Keratinocyte (primary cell): ENCODE results near the gene NAA80. TPM values are rescaled to one million over a fixed set of nuclear protein-coding genes. Genes with fewer than 3 reads are reported as not detected.
A peak's percentile ranks its signal among the peaks of the same experiment; 100 is the strongest.
"Not testable (repeated sequence)": the region's sequence is repeated elsewhere in the genome, so short reads cannot be mapped to it uniquely, and the experiment has no call there.

Experiments used
- DNase-seq: peaks from one replicate; pipeline ENCODE4 v3.0.0-alpha.2; 2011; ENCODE audit warnings: low read depth, missing footprints, low spot score
- FAIRE-seq: peaks from 2 replicates; lab custom pipeline; 2011; peaks lifted over from hg19 to GRCh38; lab: Jason Lieb, UNC
- H2AFZ ChIP-seq: 2 replicates; pipeline ENCODE4 v1.6.0; 2012; ENCODE audit warnings: low read length, control low read depth, inconsistent platforms; ENCODE audit not compliant: control insufficient read depth
- H3K27ac ChIP-seq: 2 replicates; pipeline ENCODE4 v1.5.1; 2011; ENCODE audit warnings: low read length; ENCODE audit not compliant: control insufficient read depth, insufficient read depth
- H3K27me3 ChIP-seq: 3 replicates; pipeline ENCODE4 v1.6.0; 2011; ENCODE audit warnings: low read length; ENCODE audit not compliant: control insufficient read depth, insufficient read depth; ENCODE audit errors: extremely low read depth
- H3K36me3 ChIP-seq, 2 experiments: 2 replicates in 1 of 2; 3 replicates in 1 of 2; pipeline ENCODE4 v1.5.1; 2011; ENCODE audit warnings: low read length in 2 of 2, mild to moderate bottlenecking in 1 of 2; ENCODE audit not compliant: control insufficient read depth in 2 of 2, insufficient read depth in 2 of 2; ENCODE audit errors: extremely low read depth in 1 of 2
- H3K4me1 ChIP-seq: 3 replicates; pipeline ENCODE4 v1.5.1; 2011; ENCODE audit warnings: low read length; ENCODE audit not compliant: control insufficient read depth, insufficient read depth; ENCODE audit errors: extremely low read depth
- H3K4me2 ChIP-seq: 3 replicates; pipeline ENCODE4 v1.6.0; 2011; ENCODE audit warnings: low read depth, low read length; ENCODE audit not compliant: control insufficient read depth, insufficient read depth; ENCODE audit errors: extremely low read depth
- H3K4me3 ChIP-seq, 3 experiments: fragments of 200-600 bp in 1 of 3; sonication (generic) in 1 of 3; 2 replicates in 2 of 3; 3 replicates in 1 of 3; pipeline ENCODE4 v1.5.1; 2011 to 2016; ENCODE audit warnings: low read length in 3 of 3, mild to moderate bottlenecking in 3 of 3, control low read depth in 2 of 3, inconsistent platforms in 1 of 3, low read depth in 1 of 3, mixed read lengths in 1 of 3, mixed run types in 1 of 3, moderate library complexity in 1 of 3; ENCODE audit not compliant: control insufficient read depth in 2 of 3, insufficient read depth in 2 of 3; ENCODE audit errors: extremely low read depth in 1 of 3
- H3K79me2 ChIP-seq: 2 replicates; pipeline ENCODE4 v1.6.0; 2012; ENCODE audit warnings: low read length; ENCODE audit not compliant: control insufficient read depth, insufficient read depth
- H3K9ac ChIP-seq: 3 replicates; pipeline ENCODE4 v1.6.0; 2011; ENCODE audit warnings: low read length; ENCODE audit not compliant: control insufficient read depth, insufficient read depth; ENCODE audit errors: extremely low read depth
- H3K9me1 ChIP-seq: 3 replicates; pipeline ENCODE4 v1.6.0; 2011; ENCODE audit warnings: low read length; ENCODE audit not compliant: control insufficient read depth, insufficient read depth; ENCODE audit errors: extremely low read depth
- H3K9me3 ChIP-seq: 2 replicates; pipeline ENCODE4 v1.5.1; 2012; ENCODE audit warnings: low read depth, low read length; ENCODE audit not compliant: control insufficient read depth
- H4K20me1 ChIP-seq: 3 replicates; pipeline ENCODE4 v1.6.0; 2011; ENCODE audit warnings: low read length; ENCODE audit not compliant: control insufficient read depth, insufficient read depth; ENCODE audit errors: extremely low read depth
- CTCF ChIP-seq, 3 experiments: IDR thresholded peaks in 1 of 3; conservative IDR thresholded peaks in 1 of 3; optimal IDR thresholded peaks in 1 of 3; 2 replicates in 2 of 3; 3 replicates in 1 of 3; pipeline versions ENCODE3 to v1.5.1; 2011; ENCODE audit warnings: low read length in 3 of 3, mild to moderate bottlenecking in 3 of 3, moderate library complexity in 2 of 3, control low read depth in 1 of 3, inconsistent platforms in 1 of 3; ENCODE audit not compliant: insufficient read depth in 2 of 3; ENCODE audit errors: extremely low read depth in 1 of 3
- EZH2 ChIP-seq: IDR thresholded peaks from one replicate; pipeline ENCODE4 v1.6.1; 2012; ENCODE audit warnings: inconsistent platforms, mild to moderate bottlenecking, low read length, moderate library complexity
- dilution Hi-C: fragments of 300-500 bp; cut with MboI; formaldehyde crosslinking; loops from one replicate; pipeline ENCODE4 v1.7.0; 2020; ENCODE audit warnings: low sequenced_read_pairs; ENCODE audit not compliant: extremely low pct_ligation_motif_present
- polyA plus RNA-seq, 5 experiments: library from polyadenylated mRNA; depleted of rRNA in 3 of 5; stranded (reverse) in 3 of 5; stranded (forward) in 1 of 5; unstranded in 1 of 5; fragments of >200 nt; gene quantifications; 1 replicate in 1 of 5; 2 replicates in 3 of 5; 3 replicates in 1 of 5; pipeline versions ENCODE4 v1.2.1 to v1.2.3, GENCODE V29; 2011 to 2012; ENCODE audit warnings: missing spikeins in 2 of 5, low read depth in 1 of 5, low replicate concordance in 1 of 5

NAA80 gene
- polyA plus RNA-seq, 1 donor (not counting 4 experiments of a cell fraction or from before 2014, with no cell fraction given) = 6.1 TPM

GRCh38 chr3:50272911-50273688 is 26.1 kb downstream of the NAA80 start:
- no peaks in the 10 kb centered on the region for H3K79me2 ChIP-seq
- no peak overlapping the region for H3K27ac ChIP-seq
- no peak for DNase-seq
- no peaks in the 10 kb centered on the region for H3K9me3 ChIP-seq
- H2AFZ ChIP-seq = peak overlapping the region; percentile 81
- no peaks in the 10 kb centered on the region for H3K36me3 ChIP-seq
- dilution Hi-C loops = no loop called here
- no peaks in the 10 kb centered on the region for H4K20me1 ChIP-seq
- H3K4me3 ChIP-seq = peak overlapping the region in 2 of 3 experiments; percentile 21 to 50
- FAIRE-seq = peak; percentile 43
- H3K27me3 ChIP-seq = peaks cover 40% of the 10 kb centered on the region
- peak overlapping the region; percentile 87 for H3K4me2 ChIP-seq
- H3K9ac ChIP-seq = peak overlapping the region; percentile 18
- H3K4me1 ChIP-seq = peaks cover 28% of the 10 kb centered on the region
- H3K9me1 ChIP-seq = no peaks in the 10 kb centered on the region
- TF ChIP-seq EZH2 (no peak), CTCF (optimal IDR thresholded peaks at IDR 0.05 in 1 of 3, IDR thresholded peaks at IDR 0.05 in 1 of 3, conservative IDR thresholded peaks at IDR 0.05 in 1 of 3; ENCODE audit: extremely low read depth in 1 of 3, insufficient read depth in 2 of 3, low read length in 3 of 3) (peak in 2 of 3 experiments; percentile 95 to 98)

- Histone ChIP-seq H3K4me2 (peak overlapping the region; percentile 87), H3K27me3 (peaks cover 40% of the 10 kb centered on the region), H3K4me1 (peaks cover 28% of the 10 kb centered on the region)
- H3K9ac ChIP-seq, FAIRE-seq, H3K79me2 ChIP-seq, H3K27ac ChIP-seq, H3K4me3 ChIP-seq, H2AFZ ChIP-seq, H3K36me3 ChIP-seq, H3K9me3 ChIP-seq, H4K20me1 ChIP-seq, DNase-seq, dilution Hi-C loops, H3K9me1 ChIP-seq: not testable (repeated sequence)
Observed at GRCh38 chr3:50272538-50272910, 26.7 kb downstream of the NAA80 start.
